SK-N-SH (cell line): ENCODE results near the gene KIF5C. TPM values are rescaled to one million over a fixed set of nuclear protein-coding genes. Genes with fewer than 3 reads are reported as not detected.

Source experiments
- CTCF ChIA-PET: fragments of 300-600, 350-600 bp; formaldehyde crosslinking; extraction: SDS; loops from one replicate; lab custom pipeline; 2021; lab: Yijun Ruan, JAX
- POLR2A ChIA-PET: fragments of 350-600 bp; sonication (Branson Sonifier 250); formaldehyde crosslinking; extraction: SDS; loops from one replicate; lab custom pipeline; 2020; ENCODE audit warnings: antibody characterized with exemption, inconsistent platforms; lab: Yijun Ruan, JAX
- DNase-seq: peaks from one replicate; pipeline ENCODE4 v3.0.0; 2012
- H2AFZ ChIP-seq: fragments of 200-600 bp; sonication (generic); 2 replicates; pipeline ENCODE4 v1.8.1; 2016; ENCODE audit warnings: antibody characterized with exemption, mild to moderate bottlenecking, low read depth
- H3F3A ChIP-seq: fragments of 200-600 bp; sonication (generic); replicated peaks from 2 replicates; pipeline ENCODE3; 2016; ENCODE audit warnings: antibody characterized with exemption, mild to moderate bottlenecking; ENCODE audit not compliant: insufficient read depth
- H3K27ac ChIP-seq, 2 experiments: fragments of 200-500 bp in 1 of 2; fragments of 200-600 bp in 1 of 2; sonication (Bioruptor generic) in 1 of 2; sonication (generic), shearing (Covaris generic) in 1 of 2; 2 replicates each; pipeline versions ENCODE4 v1.5.1 to v1.6.1; 2014 to 2016; ENCODE audit warnings: low read depth in 2 of 2, inconsistent platforms in 1 of 2, low read length in 1 of 2, mild to moderate bottlenecking in 1 of 2, mixed read lengths in 1 of 2
- H3K27me3 ChIP-seq: fragments of 200-600 bp; sonication (generic), shearing (Covaris generic); 2 replicates; pipeline ENCODE4 v1.6.1; 2016; ENCODE audit warnings: mixed run types; ENCODE audit not compliant: insufficient read depth
- H3K36me3 ChIP-seq, 2 experiments: fragments of 200-500 bp in 1 of 2; fragments of 200-600 bp in 1 of 2; sonication (Bioruptor generic) in 1 of 2; sonication (generic) in 1 of 2; replicated peaks in 1 of 2; 2 replicates each; pipeline versions ENCODE3 to v1.5.1; 2014 to 2016; ENCODE audit warnings: low read length in 1 of 2, mild to moderate bottlenecking in 1 of 2; ENCODE audit not compliant: insufficient read depth in 2 of 2, control insufficient read depth in 1 of 2
- H3K4me1 ChIP-seq, 2 experiments: fragments of 200-500 bp in 1 of 2; fragments of 200-600 bp in 1 of 2; sonication (Bioruptor generic) in 1 of 2; sonication (generic), shearing (Covaris generic) in 1 of 2; 2 replicates each; pipeline versions ENCODE4 v1.5.1 to v1.6.1; 2014 to 2016; ENCODE audit warnings: low read depth in 1 of 2, low read length in 1 of 2, mixed run types in 1 of 2; ENCODE audit not compliant: insufficient read depth in 2 of 2, control insufficient read depth in 1 of 2
- H3K4me2 ChIP-seq: fragments of 200-600 bp; sonication (generic), shearing (Covaris generic); 2 replicates; pipeline ENCODE4 v1.6.1; 2017; ENCODE audit warnings: mixed run types
- H3K4me3 ChIP-seq, 2 experiments: fragments of 200-500 bp in 1 of 2; fragments of 200-600 bp in 1 of 2; sonication (Bioruptor generic) in 1 of 2; sonication (generic), shearing (Covaris generic) in 1 of 2; 2 replicates each; pipeline versions ENCODE4 v1.5.1 to v1.8.1; 2014 to 2016; ENCODE audit warnings: low read depth in 2 of 2, inconsistent platforms in 1 of 2, low read length in 1 of 2, mild to moderate bottlenecking in 1 of 2, mixed read lengths in 1 of 2, moderate library complexity in 1 of 2
- H3K79me2 ChIP-seq: fragments of 200-600 bp; sonication (generic); 2 replicates; pipeline ENCODE4 v1.8.1; 2017; ENCODE audit warnings: mild to moderate bottlenecking; ENCODE audit not compliant: insufficient read depth
- H3K9ac ChIP-seq: fragments of 200-600 bp; sonication (generic); 2 replicates; pipeline ENCODE4 v1.6.1; 2017; ENCODE audit warnings: mixed run types
- H3K9me2 ChIP-seq: fragments of 200-600 bp; sonication (generic); 2 replicates; pipeline ENCODE4 v1.6.1; 2017; ENCODE audit warnings: mixed run types
- H3K9me3 ChIP-seq: fragments of 200-600 bp; sonication (generic); 2 replicates; pipeline ENCODE4 v1.6.1; 2017; ENCODE audit warnings: mixed run types, mild to moderate bottlenecking, moderate library complexity
- H4K20me1 ChIP-seq: fragments of 200-600 bp; sonication (generic); 2 replicates; pipeline ENCODE4 v1.6.1; 2017; ENCODE audit warnings: mild to moderate bottlenecking, mixed run types; ENCODE audit not compliant: insufficient read depth
- FOXM1 ChIP-seq: IDR thresholded peaks from 2 replicates; pipeline ENCODE4 v1.4.0; 2012; ENCODE audit warnings: low read depth, mild to moderate bottlenecking
- JUND ChIP-seq: IDR thresholded peaks from 2 replicates; pipeline ENCODE4 v1.4.0; 2012
- MXI1 ChIP-seq: IDR thresholded peaks from 2 replicates; pipeline ENCODE4 v1.6.1; 2012; ENCODE audit warnings: mild to moderate bottlenecking, low read depth, low read length, improper control_type of control experiment
- NFIC ChIP-seq: IDR thresholded peaks from 2 replicates; pipeline ENCODE4 v1.4.0; 2012; ENCODE audit warnings: borderline replicate concordance
- NRF1 ChIP-seq: IDR thresholded peaks from 2 replicates; pipeline ENCODE4 v1.6.1; 2012; ENCODE audit warnings: low read depth, mild to moderate bottlenecking, low read length
- RCOR1 ChIP-seq: fragments of 150-350 bp; IDR thresholded peaks from 2 replicates; pipeline ENCODE4 v1.6.1; 2017; ENCODE audit warnings: antibody characterized with exemption, low read length
- RFX5 ChIP-seq: IDR thresholded peaks from 2 replicates; pipeline ENCODE4 v1.6.1; 2012; ENCODE audit warnings: mild to moderate bottlenecking, improper control_type of control experiment, low read length
- TEAD4 ChIP-seq: IDR thresholded peaks from 2 replicates; pipeline ENCODE4 v1.4.0; 2012; ENCODE audit warnings: mild to moderate bottlenecking, borderline replicate concordance; ENCODE audit not compliant: insufficient read depth
- WGBS: methylation state at CpG from one replicate; pipeline ENCODE4 v1.1.6; 2017; ENCODE audit warnings: low lambda C conversion rate; 5-methylcytosine and 5-hydroxymethylcytosine counted together
- polyA plus RNA-seq, 3 experiments: library from polyadenylated mRNA; depleted of rRNA; stranded (reverse); fragments of >200 nt; gene quantifications; 2 replicates each; pipeline ENCODE4 v1.2.3, GENCODE V29; 2012
- TF ChIP-seq, protein P1 (sequence below): fragments of 150-350 bp; IDR thresholded peaks from 2 replicates; pipeline ENCODE4 v1.6.1; 2017; ENCODE audit warnings: antibody characterized with exemption, low read length, low read depth, borderline replicate concordance
- TF ChIP-seq, protein P2 (sequence below): fragments of 200-600 bp; sonication (generic); IDR thresholded peaks from 2 replicates; pipeline ENCODE4 v1.6.1; 2017; ENCODE audit warnings: antibody characterized with exemption, mild to moderate bottlenecking, moderate library complexity
- TF ChIP-seq, protein P3 (sequence below): IDR thresholded peaks from 2 replicates; pipeline ENCODE4 v1.6.1; 2012; ENCODE audit warnings: mild to moderate bottlenecking, low read depth, low read length, moderate library complexity

KIF5C gene
- polyA plus RNA-seq, 1 of the 3 experiments (the other 2 are of a cell fraction), result 3.9 TPM

DNA sequence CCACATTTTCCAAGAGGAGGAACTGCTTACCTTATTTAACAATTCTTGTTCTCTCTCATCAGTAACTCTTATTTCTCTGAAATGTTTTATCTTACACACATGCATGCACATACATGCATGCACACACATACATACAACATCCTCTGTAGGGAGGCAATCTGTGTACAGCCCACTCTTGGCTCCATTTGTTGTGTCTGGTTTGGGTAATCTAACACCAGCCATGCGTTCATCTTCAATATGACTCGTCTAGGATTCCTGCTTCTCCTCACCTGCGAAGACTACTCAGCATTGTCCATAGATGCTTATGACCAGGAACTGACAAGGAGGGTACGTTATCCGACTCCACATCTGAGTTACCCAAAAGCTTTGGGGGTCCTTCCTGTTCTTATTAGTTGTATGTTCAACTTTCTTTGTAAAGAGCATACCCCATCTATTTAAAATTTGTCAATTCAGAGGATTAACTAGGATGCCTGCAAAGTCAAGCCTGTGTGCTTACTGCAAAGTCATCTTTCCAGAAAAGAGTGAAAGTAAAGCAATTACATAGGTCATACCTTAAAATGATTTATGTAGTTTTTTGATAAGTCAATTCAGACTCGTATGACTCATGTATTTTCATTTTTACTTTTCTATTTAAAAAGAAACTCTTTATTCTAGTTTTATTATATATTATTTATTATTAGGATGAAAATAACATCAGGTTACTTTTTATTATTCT, 181.7 kb downstream of the KIF5C start:
- WGBS, result 75% methylated on average over 6 of the region's 6 CpGs
- Histone ChIP-seq H3K9me3 (no peaks in the 10 kb centered on the region), H3K27ac (no peak overlapping the region), H3K9me2 (no peaks in the 10 kb centered on the region), H2AFZ (no peak overlapping the region), H3F3A (peaks cover 4% of the 10 kb centered on the region), H3K9ac (no peak overlapping the region), H3K4me1 (peaks cover 0 to 6% of the 10 kb centered on the region in 2 experiments; a peak in 2 of 4 replicates), H3K27me3 (no peaks in the 10 kb centered on the region), H3K4me2 (0 out of 2 replicates have a peak overlapping the region, but pooled peaks have one; percentile 8), H4K20me1 (no peaks in the 10 kb centered on the region), H3K4me3 (no peak overlapping the region), H3K36me3 (no peaks in the 10 kb centered on the region), H3K79me2 (no peaks in the 10 kb centered on the region)
- DNase-seq, result no peak
- ChIA-PET POLR2A (no interaction called here), CTCF (no interaction called here)
- TF ChIP-seq RCOR1, result no peak
- TF ChIP-seq, protein P1, sequence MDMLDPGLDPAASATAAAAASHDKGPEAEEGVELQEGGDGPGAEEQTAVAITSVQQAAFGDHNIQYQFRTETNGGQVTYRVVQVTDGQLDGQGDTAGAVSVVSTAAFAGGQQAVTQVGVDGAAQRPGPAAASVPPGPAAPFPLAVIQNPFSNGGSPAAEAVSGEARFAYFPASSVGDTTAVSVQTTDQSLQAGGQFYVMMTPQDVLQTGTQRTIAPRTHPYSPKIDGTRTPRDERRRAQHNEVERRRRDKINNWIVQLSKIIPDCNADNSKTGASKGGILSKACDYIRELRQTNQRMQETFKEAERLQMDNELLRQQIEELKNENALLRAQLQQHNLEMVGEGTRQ, result no peak
- TF ChIP-seq MXI1, result no peak
- TF ChIP-seq RFX5, result no peak
- TF ChIP-seq, protein P2, sequence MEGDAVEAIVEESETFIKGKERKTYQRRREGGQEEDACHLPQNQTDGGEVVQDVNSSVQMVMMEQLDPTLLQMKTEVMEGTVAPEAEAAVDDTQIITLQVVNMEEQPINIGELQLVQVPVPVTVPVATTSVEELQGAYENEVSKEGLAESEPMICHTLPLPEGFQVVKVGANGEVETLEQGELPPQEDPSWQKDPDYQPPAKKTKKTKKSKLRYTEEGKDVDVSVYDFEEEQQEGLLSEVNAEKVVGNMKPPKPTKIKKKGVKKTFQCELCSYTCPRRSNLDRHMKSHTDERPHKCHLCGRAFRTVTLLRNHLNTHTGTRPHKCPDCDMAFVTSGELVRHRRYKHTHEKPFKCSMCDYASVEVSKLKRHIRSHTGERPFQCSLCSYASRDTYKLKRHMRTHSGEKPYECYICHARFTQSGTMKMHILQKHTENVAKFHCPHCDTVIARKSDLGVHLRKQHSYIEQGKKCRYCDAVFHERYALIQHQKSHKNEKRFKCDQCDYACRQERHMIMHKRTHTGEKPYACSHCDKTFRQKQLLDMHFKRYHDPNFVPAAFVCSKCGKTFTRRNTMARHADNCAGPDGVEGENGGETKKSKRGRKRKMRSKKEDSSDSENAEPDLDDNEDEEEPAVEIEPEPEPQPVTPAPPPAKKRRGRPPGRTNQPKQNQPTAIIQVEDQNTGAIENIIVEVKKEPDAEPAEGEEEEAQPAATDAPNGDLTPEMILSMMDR, result no peak
- TF ChIP-seq NFIC, result no peak
- no peak for TF ChIP-seq FOXM1
- no peak for TF ChIP-seq JUND

DNA sequence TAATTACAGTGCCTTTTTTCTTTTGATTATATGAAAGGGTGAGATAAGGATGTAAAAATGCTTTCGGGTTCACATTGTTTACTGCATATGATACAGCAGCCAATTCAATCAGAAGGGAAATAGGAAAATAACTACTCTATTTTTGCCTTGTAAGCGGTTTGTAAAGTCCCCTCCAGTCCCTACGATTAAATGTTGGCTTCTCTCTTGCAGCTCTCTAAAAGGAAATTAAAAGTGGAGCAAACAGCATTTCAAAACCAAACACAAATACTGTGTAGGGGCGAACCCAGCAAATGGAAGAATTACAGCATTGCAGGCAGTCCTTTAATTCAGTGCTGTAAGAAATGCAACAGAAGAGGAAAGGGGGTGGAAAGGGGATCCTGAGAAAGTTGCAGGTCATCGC, 182.4 kb downstream of the KIF5C start:
- no peak overlapping the region for H2AFZ ChIP-seq
- H3K79me2 ChIP-seq, result no peaks in the 10 kb centered on the region
- peaks cover 4% of the 10 kb centered on the region for H3F3A ChIP-seq
- H4K20me1 ChIP-seq, result no peaks in the 10 kb centered on the region
- DNase-seq, result no peak
- no peak overlapping the region for H3K9ac ChIP-seq
- WGBS, result 81% methylated on average over 5 of the region's 5 CpGs
- CTCF ChIA-PET, result interaction anchor here (1.2 kb wide), 1 partner anchor 18 kb away, joined by 3 read pairs; no protein-coding TSS in a partner anchor
- H3K9me3 ChIP-seq, result no peaks in the 10 kb centered on the region
- no peaks in the 10 kb centered on the region for H3K27me3 ChIP-seq
- POLR2A ChIA-PET, result no interaction called here
- no peak overlapping the region for H3K4me2 ChIP-seq
- no peaks in the 10 kb centered on the region for H3K36me3 ChIP-seq
- no peaks in the 10 kb centered on the region for H3K9me2 ChIP-seq
- no peak overlapping the region for H3K27ac ChIP-seq
- TF ChIP-seq, protein P3, sequence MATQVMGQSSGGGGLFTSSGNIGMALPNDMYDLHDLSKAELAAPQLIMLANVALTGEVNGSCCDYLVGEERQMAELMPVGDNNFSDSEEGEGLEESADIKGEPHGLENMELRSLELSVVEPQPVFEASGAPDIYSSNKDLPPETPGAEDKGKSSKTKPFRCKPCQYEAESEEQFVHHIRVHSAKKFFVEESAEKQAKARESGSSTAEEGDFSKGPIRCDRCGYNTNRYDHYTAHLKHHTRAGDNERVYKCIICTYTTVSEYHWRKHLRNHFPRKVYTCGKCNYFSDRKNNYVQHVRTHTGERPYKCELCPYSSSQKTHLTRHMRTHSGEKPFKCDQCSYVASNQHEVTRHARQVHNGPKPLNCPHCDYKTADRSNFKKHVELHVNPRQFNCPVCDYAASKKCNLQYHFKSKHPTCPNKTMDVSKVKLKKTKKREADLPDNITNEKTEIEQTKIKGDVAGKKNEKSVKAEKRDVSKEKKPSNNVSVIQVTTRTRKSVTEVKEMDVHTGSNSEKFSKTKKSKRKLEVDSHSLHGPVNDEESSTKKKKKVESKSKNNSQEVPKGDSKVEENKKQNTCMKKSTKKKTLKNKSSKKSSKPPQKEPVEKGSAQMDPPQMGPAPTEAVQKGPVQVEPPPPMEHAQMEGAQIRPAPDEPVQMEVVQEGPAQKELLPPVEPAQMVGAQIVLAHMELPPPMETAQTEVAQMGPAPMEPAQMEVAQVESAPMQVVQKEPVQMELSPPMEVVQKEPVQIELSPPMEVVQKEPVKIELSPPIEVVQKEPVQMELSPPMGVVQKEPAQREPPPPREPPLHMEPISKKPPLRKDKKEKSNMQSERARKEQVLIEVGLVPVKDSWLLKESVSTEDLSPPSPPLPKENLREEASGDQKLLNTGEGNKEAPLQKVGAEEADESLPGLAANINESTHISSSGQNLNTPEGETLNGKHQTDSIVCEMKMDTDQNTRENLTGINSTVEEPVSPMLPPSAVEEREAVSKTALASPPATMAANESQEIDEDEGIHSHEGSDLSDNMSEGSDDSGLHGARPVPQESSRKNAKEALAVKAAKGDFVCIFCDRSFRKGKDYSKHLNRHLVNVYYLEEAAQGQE, result no peak
- no peak for TF ChIP-seq NRF1
- TF ChIP-seq TEAD4, result no peak
- H3K4me3 ChIP-seq, result no peak overlapping the region
- H3K4me1 ChIP-seq, result peaks cover 0 to 6% of the 10 kb centered on the region in 2 experiments; a peak in 2 of 4 replicates
